Effector CD4-positive, alpha-beta T cell (primary cell): ENCODE results near the gene CPTP.

ENCODE experiments used
- DNase-seq: peaks from one replicate; pipeline ENCODE4 v3.0.0-alpha.2; 2020

Gene CPTP

GRCh38 chr1:1336931-1337792 lies 12.6 kb downstream of the CPTP start:
- DNase-seq = no peak

GRCh38 chr1:1337793-1338147 lies 13.2 kb downstream of the CPTP start:
- DNase-seq = no peak

GRCh38 chr1:1338278-1338677 lies 13.7 kb downstream of the CPTP start:
- no peak for DNase-seq

- DNase-seq = no peak
Observed at GRCh38 chr1:1340185-1340584, 15.6 kb downstream of the CPTP start.

- DNase-seq = no peak
Observed at GRCh38 chr1:1340791-1341548, 16.4 kb downstream of the CPTP start.

- DNase-seq = no peak
Observed at GRCh38 chr1:1341549-1342021, 17.0 kb downstream of the CPTP start.

GRCh38 chr1:1342061-1342562 lies 17.5 kb downstream of the CPTP start:
- no peak for DNase-seq

- DNase-seq = no peak
Observed at GRCh38 chr1:1342584-1343115, 18.0 kb downstream of the CPTP start.

GRCh38 chr1:1343811-1344421 lies 19.3 kb downstream of the CPTP start:
- DNase-seq = no peak

- no peak for DNase-seq
Observed at GRCh38 chr1:1344655-1345361, 20.2 kb downstream of the CPTP start.

- DNase-seq = no peak
Observed at GRCh38 chr1:1345384-1345783, 20.8 kb downstream of the CPTP start.

- DNase-seq = no peak
Observed at GRCh38 chr1:1345860-1346500, 21.4 kb downstream of the CPTP start.

- DNase-seq = no peak
Observed at GRCh38 chr1:1346501-1346890, 21.9 kb downstream of the CPTP start.

GRCh38 chr1:1347026-1347595 lies 22.5 kb downstream of the CPTP start:
- DNase-seq = no peak

GRCh38 chr1:1347663-1348419 lies 23.2 kb downstream of the CPTP start:
- DNase-seq = no peak

GRCh38 chr1:1348420-1349255 lies 24.0 kb downstream of the CPTP start:
- no peak for DNase-seq

GRCh38 chr1:1349256-1350012 lies 24.8 kb downstream of the CPTP start, which contains the start of gene DVL1:
Gene DVL1, minus strand, starts transcription at chr1:1349418. Its CDS starts 353 bp downstream, at chr1:1349065.
- peak; percentile 69 for DNase-seq

GRCh38 chr1:1351511-1352427 lies 27.2 kb downstream of the CPTP start:
- DNase-seq = no peak
